NOMO-1 treated with dmso at 0.1 percent for 144 hours (cell line): Measurements from ENCODE around the gene FBXL7.

Source experiments
- DNase-seq: peaks from one replicate; lab custom pipeline; 2025; ENCODE audit not compliant: unreplicated experiment; lab: John Stamatoyannopoulos, UW

FBXL7 gene

GRCh38 chr5:15702102-15702501 is 202.1 kb downstream of the FBXL7 start:
- no peak for DNase-seq

- DNase-seq = no peak
Measured at GRCh38 chr5:15703901-15704300, 203.9 kb downstream of the FBXL7 start.

DNA sequence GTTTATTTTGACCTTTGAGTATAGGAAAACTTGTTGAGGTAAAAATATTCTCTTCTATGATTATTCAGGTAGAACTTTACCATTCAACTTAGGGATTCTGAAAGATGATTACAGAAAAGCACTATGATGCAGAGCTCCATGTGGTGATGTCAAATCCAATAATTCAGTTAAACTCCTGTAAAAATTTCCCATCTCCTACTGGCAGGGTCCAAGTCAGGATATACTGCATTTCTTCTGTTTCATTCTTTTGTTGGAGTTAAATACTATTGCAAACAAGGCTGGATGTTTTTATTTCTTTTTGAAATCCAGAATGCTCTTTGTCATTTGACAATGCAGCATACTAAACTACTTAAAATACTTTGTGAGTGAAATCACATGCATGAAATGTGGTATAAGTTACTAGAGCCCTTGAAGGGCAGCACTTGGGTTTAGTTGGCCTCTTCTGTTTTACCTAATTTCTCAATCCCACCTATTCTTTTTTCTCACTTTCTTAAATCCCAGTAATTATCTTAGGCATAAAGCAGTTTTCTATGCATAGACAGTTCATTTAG is 204.5 kb downstream of the FBXL7 start:
- no peak for DNase-seq

- no peak for DNase-seq
Measured at GRCh38 chr5:15707631-15708030, 207.7 kb downstream of the FBXL7 start.

DNA sequence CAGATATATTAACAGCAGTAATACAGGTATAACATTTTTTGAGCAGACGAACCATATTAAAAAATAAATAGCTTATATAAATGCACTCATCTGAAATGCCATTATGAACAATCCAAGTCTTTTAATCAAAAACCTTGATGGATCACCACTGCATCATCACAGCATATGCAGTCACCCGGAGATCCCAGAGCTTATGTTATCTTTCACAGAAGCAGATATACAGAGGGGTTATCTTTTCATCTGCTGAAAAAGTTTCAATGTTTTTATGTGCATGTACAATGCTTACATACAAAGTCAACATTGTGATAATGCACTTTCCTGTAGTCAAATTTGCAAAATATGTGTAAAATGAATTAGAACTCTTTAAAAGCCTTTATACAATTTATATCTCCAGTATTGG is 211.9 kb downstream of the FBXL7 start:
- no peak for DNase-seq

DNA sequence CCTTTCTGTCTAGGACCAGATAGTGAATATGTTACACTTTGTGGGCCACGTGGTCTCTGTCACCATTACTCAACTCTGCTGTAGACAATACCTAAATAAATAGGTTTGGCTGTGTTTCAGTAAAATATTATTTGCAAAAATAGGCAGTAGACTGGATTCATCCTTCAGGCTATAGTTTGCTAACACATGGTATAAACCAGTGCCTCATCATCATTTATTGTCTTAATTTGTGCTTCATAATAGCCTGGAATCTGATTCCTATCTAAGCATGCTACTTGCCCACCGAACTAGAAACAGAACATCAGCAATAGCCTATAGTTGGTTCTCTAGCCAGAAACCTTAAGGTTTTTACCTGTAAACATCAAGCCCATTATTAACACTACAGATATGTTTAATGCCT is 215.6 kb downstream of the FBXL7 start:
- no peak for DNase-seq

DNA sequence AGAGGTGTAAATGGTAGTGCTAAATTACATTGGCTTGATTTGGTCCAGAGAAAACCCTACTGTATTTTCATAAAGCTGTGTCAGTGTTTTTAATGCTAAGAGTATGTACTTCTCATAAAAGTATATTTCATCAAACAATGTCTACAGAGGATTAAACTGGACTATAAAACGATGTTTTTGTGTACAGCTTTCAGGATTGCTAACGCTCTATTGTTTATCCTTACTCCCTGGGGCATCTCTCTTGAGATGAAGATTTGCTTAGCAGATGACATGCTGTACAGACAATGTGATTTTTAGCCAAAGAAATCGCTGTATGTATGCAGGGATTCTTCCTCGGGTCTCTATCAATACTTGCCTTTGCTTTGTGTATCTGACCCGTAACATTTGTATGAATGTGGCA is 216.0 kb downstream of the FBXL7 start:
- DNase-seq = no peak

GRCh38 chr5:15717001-15717400 is 217.0 kb downstream of the FBXL7 start:
- DNase-seq = no peak

DNA sequence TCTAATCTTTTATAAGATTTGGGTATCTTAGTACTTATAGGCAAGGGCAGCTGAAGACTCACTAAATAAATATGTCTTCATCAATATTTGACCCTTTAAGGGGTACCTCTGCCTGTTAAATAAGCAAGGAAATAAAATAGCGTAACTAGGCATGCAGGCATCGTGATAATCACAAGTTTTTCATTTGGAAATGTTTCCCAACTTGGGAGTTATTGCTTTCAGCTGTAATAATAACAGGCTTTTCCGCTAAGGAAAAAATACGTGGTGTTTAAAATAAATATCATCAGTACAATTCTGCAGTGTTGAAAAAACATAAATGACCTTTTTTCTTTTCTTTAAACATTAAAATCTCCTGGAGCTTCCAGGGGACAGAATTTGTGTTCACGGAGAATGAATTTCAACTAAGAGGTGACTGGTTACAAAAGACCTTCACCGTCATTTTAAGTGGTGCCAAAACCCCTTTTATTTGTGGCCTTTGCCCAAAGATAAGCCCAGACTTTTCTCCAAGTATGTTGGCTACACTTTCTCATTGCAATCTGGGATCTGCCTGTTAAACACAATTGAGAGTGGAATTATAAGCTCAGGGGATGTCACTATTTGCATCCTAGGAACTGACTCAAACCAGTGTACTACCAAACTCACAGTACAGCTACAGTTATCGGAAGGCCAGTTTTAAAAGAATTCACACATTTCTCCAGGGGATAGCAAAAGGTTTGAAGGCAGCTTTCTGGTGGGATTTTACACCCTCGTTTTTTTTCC is 218.6 kb downstream of the FBXL7 start:
- no peak for DNase-seq

GRCh38 chr5:15719784-15720183 is 219.8 kb downstream of the FBXL7 start:
- DNase-seq = no peak

- DNase-seq = no peak
Measured at GRCh38 chr5:15720515-15720914, 220.5 kb downstream of the FBXL7 start.

DNA sequence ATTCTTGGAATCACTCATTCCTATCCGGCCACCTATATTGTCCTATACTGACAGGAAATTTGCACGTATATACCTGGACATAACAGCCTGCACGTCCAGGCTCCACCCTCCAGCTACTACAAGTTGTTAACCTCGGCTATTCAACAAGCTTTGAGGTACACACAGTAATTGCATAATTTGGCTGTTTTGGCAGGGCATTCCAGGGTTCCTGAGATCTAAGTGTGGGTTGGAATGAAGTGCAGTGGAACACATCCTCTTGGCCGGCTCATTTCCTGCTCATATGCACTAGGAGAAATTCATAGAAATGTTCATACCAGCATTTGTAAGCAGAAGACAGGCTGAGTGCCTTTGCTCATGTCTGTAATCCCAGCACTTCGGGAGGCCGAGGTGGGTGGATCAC is 222.3 kb downstream of the FBXL7 start:
- DNase-seq = no peak

GRCh38 chr5:15727375-15727774 is 227.4 kb downstream of the FBXL7 start:
- no peak for DNase-seq

DNA sequence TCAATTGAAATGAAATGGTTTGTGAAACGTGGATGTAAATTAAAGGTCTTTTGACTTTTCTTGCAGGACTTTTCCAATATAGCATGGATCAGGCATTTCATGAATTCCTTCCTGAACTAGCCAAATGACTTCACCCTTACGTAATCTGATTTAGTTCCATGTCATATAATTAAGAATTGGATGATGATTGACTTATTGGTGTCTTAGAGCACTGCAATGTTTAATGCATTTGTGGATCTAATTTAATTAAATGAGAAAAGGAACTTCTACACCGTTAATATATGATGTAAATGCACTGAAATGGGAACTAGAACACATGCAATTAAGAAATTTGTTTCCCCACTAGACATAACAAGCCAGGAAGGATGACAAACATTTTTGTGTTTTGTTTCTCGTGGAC is 228.8 kb downstream of the FBXL7 start:
- DNase-seq = no peak

DNA sequence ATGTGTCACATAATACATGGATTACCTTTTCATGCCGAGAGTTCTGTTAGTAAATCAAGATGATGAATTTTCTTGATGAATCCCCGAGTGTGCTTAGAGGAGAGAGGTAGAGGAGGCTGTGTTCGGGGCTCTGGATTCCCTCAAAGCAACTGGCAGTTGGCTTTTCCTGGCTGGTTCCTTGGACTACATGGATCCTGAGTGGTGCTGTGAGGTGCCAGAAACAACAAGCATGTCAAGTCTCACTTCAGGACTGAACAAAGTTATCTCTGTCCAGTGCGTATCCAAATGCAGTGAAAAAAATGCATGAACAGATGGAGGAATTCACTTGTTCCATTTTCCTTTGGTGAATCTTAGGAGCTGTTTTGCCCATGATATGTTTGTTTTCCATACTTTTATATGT is 231.7 kb downstream of the FBXL7 start:
- no peak for DNase-seq

DNA sequence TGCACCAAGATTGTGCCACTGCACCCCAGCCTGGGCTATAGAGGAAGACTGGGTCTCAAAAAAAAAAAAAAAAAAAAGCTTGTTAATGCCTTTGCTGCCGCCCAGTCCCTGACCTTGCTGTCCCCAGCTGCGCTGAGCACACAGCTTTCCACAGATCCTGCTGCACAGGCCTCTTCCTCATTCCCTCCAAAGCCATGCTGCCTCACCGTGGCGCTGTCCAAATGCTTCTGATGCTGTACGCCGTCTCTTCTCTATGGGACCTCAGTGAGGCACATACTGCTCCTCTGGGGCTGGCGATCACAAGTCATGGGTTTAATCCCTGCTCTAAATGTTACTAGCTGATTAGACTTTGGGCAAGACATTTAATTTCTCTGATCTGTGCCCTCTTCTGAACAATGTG is 234.1 kb downstream of the FBXL7 start:
- no peak for DNase-seq

- no peak for DNase-seq
Measured at GRCh38 chr5:15737036-15737821, 237.2 kb downstream of the FBXL7 start.

DNA sequence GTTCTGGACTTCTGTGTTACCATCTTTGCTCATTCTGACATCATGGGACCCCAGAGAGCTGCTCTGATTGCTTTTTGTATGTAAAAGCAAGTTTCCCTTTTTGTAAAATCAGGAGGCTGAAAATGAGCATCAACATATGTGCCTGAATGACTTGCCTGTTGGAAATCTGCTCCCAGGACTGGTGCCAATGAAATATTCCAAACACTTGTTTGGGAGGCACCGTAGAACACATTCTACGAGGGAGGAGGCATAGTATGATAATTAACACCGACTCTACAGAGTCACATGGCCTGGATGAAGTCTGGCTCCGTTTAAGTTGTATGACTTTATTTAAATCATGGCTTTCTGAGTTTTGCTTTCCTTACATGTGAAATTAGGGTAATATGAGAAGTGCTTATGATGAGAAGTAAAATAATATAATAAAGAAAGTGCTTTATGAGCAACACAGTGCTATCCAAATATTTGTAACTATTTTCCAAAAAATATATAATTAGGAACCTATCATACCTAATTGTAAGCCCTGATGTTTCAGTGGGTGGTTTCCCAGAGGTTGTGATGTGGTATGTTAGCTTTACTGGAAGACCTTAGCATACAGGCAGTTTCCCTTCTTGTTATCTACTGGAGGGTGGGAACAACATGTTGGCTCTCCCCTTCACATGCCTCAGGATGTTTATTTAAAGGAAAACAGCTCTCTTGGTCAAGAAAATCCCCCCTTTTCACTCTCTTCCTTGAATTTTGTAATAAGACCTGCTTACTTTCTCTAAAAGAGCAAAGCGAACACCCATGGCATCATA is 238.1 kb downstream of the FBXL7 start:
- no peak for DNase-seq

GRCh38 chr5:15740383-15740782 is 240.4 kb downstream of the FBXL7 start:
- DNase-seq = no peak

DNA sequence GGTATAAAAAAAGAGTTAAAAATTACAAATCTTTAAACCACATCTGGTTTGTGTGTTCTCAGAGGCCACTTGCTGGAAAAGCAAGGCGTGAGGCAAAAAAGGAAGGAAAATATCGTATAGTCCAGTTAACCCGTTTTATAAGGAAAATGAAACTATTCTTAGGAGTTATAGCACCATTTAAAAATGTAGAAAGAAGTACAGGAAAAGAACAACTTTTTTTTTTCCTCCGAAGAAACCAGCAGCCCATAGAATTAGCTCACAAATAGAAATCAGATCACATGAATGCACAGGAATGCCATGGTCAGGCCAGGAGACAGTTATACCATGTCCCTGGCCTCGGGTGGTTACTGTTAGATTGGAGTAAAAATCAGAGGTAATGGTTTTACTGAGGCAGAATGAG is 241.6 kb downstream of the FBXL7 start:
- no peak for DNase-seq

GRCh38 chr5:15746833-15747232 is 246.9 kb downstream of the FBXL7 start:
- DNase-seq = no peak
